ENCODE results near the gene BRD9. TPM values are rescaled to one million over a fixed set of nuclear protein-coding genes. Genes with fewer than 3 reads are reported as not detected.

Gene BRD9
- total and polyA plus RNA-seq, 9 of the 15 experiments (the other 6 are each of a cell fraction or from before 2014, with no cell fraction given), result 2.4 to 68.7 (median 44.9) TPM

DNA sequence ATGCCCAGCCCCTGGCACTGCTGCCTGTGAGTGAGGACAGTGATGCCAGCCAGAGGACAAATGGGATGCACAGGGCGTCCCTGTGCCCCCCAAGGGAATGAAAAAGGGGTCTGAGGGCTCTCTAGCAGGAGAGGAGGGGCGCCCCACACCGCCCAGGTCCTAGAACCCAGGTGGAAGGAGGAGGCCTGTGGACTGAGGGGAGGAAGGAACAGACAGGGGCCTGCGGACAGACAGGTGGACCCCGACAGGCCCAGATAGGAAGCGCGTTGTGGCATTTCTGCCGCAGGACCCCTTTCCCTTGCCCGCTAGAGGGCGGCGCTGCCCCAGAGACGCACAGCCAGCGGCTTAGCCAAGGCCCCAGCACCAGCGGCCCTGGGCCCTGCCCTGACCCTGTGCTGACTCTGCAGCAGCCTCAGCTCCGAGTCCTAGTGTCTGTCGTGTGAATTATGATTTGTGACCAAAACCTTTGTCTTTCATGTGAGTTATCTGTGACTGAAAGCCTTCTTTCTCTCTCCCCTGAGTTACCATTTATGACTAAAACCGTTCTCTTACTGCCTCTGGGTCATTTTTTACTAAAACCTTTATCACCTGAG lies 30.8 kb upstream of the BRD9 start (continued):
- TF ChIP-seq, protein P1, sequence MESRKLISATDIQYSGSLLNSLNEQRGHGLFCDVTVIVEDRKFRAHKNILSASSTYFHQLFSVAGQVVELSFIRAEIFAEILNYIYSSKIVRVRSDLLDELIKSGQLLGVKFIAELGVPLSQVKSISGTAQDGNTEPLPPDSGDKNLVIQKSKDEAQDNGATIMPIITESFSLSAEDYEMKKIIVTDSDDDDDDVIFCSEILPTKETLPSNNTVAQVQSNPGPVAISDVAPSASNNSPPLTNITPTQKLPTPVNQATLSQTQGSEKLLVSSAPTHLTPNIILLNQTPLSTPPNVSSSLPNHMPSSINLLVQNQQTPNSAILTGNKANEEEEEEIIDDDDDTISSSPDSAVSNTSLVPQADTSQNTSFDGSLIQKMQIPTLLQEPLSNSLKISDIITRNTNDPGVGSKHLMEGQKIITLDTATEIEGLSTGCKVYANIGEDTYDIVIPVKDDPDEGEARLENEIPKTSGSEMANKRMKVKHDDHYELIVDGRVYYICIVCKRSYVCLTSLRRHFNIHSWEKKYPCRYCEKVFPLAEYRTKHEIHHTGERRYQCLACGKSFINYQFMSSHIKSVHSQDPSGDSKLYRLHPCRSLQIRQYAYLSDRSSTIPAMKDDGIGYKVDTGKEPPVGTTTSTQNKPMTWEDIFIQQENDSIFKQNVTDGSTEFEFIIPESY (CRISPR knock-in tag; IDR thresholded peaks at IDR 0.05), result 0 out of 2 replicates have a peak, but pooled peaks have one; percentile 42
- TF ChIP-seq JUND (IDR thresholded peaks at IDR 0.05; ENCODE audit: borderline replicate concordance, low read depth, low read length), result peak; percentile 63
- no peak for TF ChIP-seq JUND (tag; IDR thresholded peaks at IDR 0.05; ENCODE audit: borderline replicate concordance, low read depth, low read length)
- no peak for TF ChIP-seq ZNF445 (CRISPR knock-in tag; IDR thresholded peaks at IDR 0.05; ENCODE audit: low read depth)
- TF ChIP-seq ZNF316 (IDR thresholded peaks at IDR 0.05), result peak; percentile 28; the same call in 1 of the 2 replicates
- peak; percentile 58 for TF ChIP-seq MAFG (tag; conservative IDR thresholded peaks at IDR 0.05)
- TF ChIP-seq, protein P2, sequence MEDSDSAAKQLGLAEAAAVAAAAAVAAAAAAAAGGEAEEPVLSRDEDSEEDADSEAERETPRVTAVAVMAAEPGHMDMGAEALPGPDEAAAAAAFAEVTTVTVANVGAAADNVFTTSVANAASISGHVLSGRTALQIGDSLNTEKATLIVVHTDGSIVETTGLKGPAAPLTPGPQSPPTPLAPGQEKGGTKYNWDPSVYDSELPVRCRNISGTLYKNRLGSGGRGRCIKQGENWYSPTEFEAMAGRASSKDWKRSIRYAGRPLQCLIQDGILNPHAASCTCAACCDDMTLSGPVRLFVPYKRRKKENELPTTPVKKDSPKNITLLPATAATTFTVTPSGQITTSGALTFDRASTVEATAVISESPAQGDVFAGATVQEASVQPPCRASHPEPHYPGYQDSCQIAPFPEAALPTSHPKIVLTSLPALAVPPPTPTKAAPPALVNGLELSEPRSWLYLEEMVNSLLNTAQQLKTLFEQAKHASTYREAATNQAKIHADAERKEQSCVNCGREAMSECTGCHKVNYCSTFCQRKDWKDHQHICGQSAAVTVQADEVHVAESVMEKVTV (CRISPR knock-in tag; IDR thresholded peaks at IDR 0.05), result peak; percentile 89
- TF ChIP-seq CTBP1 (IDR thresholded peaks at IDR 0.05; ENCODE audit: borderline replicate concordance), result peak; percentile 55; the same call in 1 of the 2 replicates
- TF ChIP-seq ZNF444 (CRISPR knock-in tag; IDR thresholded peaks at IDR 0.05), result no peak
- TF ChIP-seq, protein P3, sequence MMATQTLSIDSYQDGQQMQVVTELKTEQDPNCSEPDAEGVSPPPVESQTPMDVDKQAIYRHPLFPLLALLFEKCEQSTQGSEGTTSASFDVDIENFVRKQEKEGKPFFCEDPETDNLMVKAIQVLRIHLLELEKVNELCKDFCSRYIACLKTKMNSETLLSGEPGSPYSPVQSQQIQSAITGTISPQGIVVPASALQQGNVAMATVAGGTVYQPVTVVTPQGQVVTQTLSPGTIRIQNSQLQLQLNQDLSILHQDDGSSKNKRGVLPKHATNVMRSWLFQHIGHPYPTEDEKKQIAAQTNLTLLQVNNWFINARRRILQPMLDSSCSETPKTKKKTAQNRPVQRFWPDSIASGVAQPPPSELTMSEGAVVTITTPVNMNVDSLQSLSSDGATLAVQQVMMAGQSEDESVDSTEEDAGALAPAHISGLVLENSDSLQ (IDR thresholded peaks at IDR 0.05), result peak; percentile 63
- TF ChIP-seq PHB (CRISPR knock-in tag; IDR thresholded peaks at IDR 0.05), result no peak
- no peak for TF ChIP-seq ZNF3 (CRISPR knock-in tag; IDR thresholded peaks at IDR 0.05)
- peak; percentile 97 to 99 for TF ChIP-seq RAD21 (CRISPR knock-in tag; conservative IDR thresholded peaks at IDR 0.05 in 1 of 2, IDR thresholded peaks at IDR 0.05 in 1 of 2)
- peak; percentile 57; the same call in 1 of the 2 replicates for TF ChIP-seq C11orf30 (IDR thresholded peaks at IDR 0.05; ENCODE audit: low read depth)
- no peak for TF ChIP-seq SLC30A9 (CRISPR knock-in tag; IDR thresholded peaks at IDR 0.05)
- peak; percentile 72; the same call in 1 of the 2 replicates for TF ChIP-seq ARID2 (IDR thresholded peaks at IDR 0.05)
- TF ChIP-seq FOXM1 (IDR thresholded peaks at IDR 0.05; ENCODE audit: low read depth), result no peak
- TF ChIP-seq FOXM1 (CRISPR knock-in tag; IDR thresholded peaks at IDR 0.05; ENCODE audit: low read depth), result 0 out of 2 replicates have a peak, but pooled peaks have one; percentile 51
- no peak for TF ChIP-seq CBX5 (IDR thresholded peaks at IDR 0.05; ENCODE audit: borderline replicate concordance, low read depth)
- TF ChIP-seq MEIS2 (IDR thresholded peaks at IDR 0.05; ENCODE audit: partially characterized antibody), result peak; percentile 78
- no peak for TF ChIP-seq ZBTB1 (CRISPR knock-in tag; IDR thresholded peaks at IDR 0.05; ENCODE audit: borderline replicate concordance, low read depth)

Measured in K562 (cell line).